SK-N-SH treated with all-trans-retinoic acid at 6 μM for 48 hours (cell line): ENCODE results near the gene ANAPC4.

Experiments used
- ATAC-seq: fragments of 200-7000 bp; cut with Tn5 transposase; 3 replicates; pipeline ENCODE4 v1.9.1; 2020; ENCODE audit warnings: mild to moderate bottlenecking, moderate library complexity
- ARNTL ChIP-seq: fragments of 450-650 bp; formaldehyde crosslinking; IDR thresholded peaks from 2 replicates; pipeline ENCODE4 v1.5.0; 2020; ENCODE audit warnings: low read depth, mild to moderate bottlenecking, moderate library complexity, borderline replicate concordance
- BACH2 ChIP-seq: fragments of 250-450 bp; sonication (Bioruptor Pico); IDR thresholded peaks from 2 replicates; pipeline ENCODE4 v1.9.0; 2021; ENCODE audit warnings: mild to moderate bottlenecking, borderline replicate concordance
- CREB5 ChIP-seq: fragments of 250-450 bp; sonication (Bioruptor Pico); IDR thresholded peaks from 2 replicates; pipeline ENCODE4 v1.5.1; 2020; ENCODE audit warnings: low read depth, mild to moderate bottlenecking, moderate library complexity
- CSDC2 ChIP-seq: fragments of 250-450 bp; sonication (Bioruptor Pico); IDR thresholded peaks from 2 replicates; pipeline ENCODE4 v1.5.0; 2020; ENCODE audit warnings: mild to moderate bottlenecking, moderate library complexity
- CSRNP3 ChIP-seq: fragments of 250-450 bp; sonication (Bioruptor Pico); IDR thresholded peaks from 2 replicates; pipeline ENCODE4 v1.5.1; 2021; ENCODE audit warnings: mild to moderate bottlenecking, moderate library complexity
- ESRRG ChIP-seq: fragments of 250-450 bp; sonication (Bioruptor Pico); IDR thresholded peaks from 2 replicates; pipeline ENCODE4 v1.6.1; 2021; ENCODE audit warnings: mild to moderate bottlenecking
- GLIS3 ChIP-seq: fragments of 250-450 bp; sonication (Bioruptor Pico); IDR thresholded peaks from 2 replicates; pipeline ENCODE4 v1.5.0; 2020; ENCODE audit warnings: mild to moderate bottlenecking, moderate library complexity
- ISL1 ChIP-seq: fragments of 250-450 bp; sonication (Bioruptor Pico); IDR thresholded peaks from 2 replicates; pipeline ENCODE4 v2.1.2; 2022; ENCODE audit warnings: mild to moderate bottlenecking, moderate library complexity
- OSR1 ChIP-seq: fragments of 250-450 bp; sonication (Bioruptor Pico); IDR thresholded peaks from 2 replicates; pipeline ENCODE4 v1.8.0; 2022; ENCODE audit warnings: moderate library complexity, mild to moderate bottlenecking, inconsistent platforms
- POU6F1 ChIP-seq: fragments of 250-450 bp; sonication (Bioruptor Pico); IDR thresholded peaks from 2 replicates; pipeline ENCODE4 v1.8.0; 2021; ENCODE audit warnings: low read depth, mild to moderate bottlenecking, moderate library complexity, borderline replicate concordance
- PPARA ChIP-seq: fragments of 250-450 bp; sonication (Bioruptor Pico); IDR thresholded peaks from 2 replicates; pipeline ENCODE4 v1.5.0; 2020; ENCODE audit warnings: mild to moderate bottlenecking, borderline replicate concordance
- RARB ChIP-seq: fragments of 250-450 bp; sonication (Bioruptor Pico); IDR thresholded peaks from 2 replicates; pipeline ENCODE4 v1.8.0; 2021; ENCODE audit warnings: mild to moderate bottlenecking, moderate library complexity
- SNAI2 ChIP-seq: fragments of 250-450 bp; sonication (Bioruptor Pico); IDR thresholded peaks from 2 replicates; pipeline ENCODE4 v1.5.0; 2020; ENCODE audit warnings: mild to moderate bottlenecking, moderate library complexity
- TCF4 ChIP-seq: fragments of 250-450 bp; sonication (Bioruptor Pico); IDR thresholded peaks from 2 replicates; pipeline ENCODE4 v1.8.0; 2021; ENCODE audit warnings: mild to moderate bottlenecking, moderate library complexity, borderline replicate concordance
- TOX ChIP-seq: fragments of 250-450 bp; sonication (Bioruptor Pico); IDR thresholded peaks from 2 replicates; pipeline ENCODE4 v1.8.0; 2021; ENCODE audit warnings: mild to moderate bottlenecking, moderate library complexity, borderline replicate concordance
- TSHZ2 ChIP-seq: fragments of 250-450 bp; sonication (Bioruptor Pico); IDR thresholded peaks from 2 replicates; pipeline ENCODE4 v1.5.0; 2020; ENCODE audit warnings: mild to moderate bottlenecking, moderate library complexity
- ZC3H10 ChIP-seq: fragments of 250-450 bp; sonication (Bioruptor Pico); IDR thresholded peaks from 2 replicates; pipeline ENCODE4 v1.5.1; 2021; ENCODE audit warnings: mild to moderate bottlenecking, moderate library complexity
- ZFP30 ChIP-seq: fragments of 450-650 bp; formaldehyde crosslinking; IDR thresholded peaks from 2 replicates; pipeline ENCODE4 v1.5.0; 2022; ENCODE audit warnings: mild to moderate bottlenecking, moderate library complexity
- ZNF8 ChIP-seq: fragments of 450-650 bp; formaldehyde crosslinking; IDR thresholded peaks from 2 replicates; pipeline ENCODE4 v1.5.0; 2020; ENCODE audit warnings: mild to moderate bottlenecking, moderate library complexity

ANAPC4 gene

GRCh38 chr4:25397305-25397704 lies 20.2 kb downstream of the ANAPC4 start:
- ATAC-seq = no peak
- TF ChIP-seq SNAI2 (CRISPR knock-in tag) (no peak), RARB (no peak), ARNTL (CRISPR knock-in tag) (no peak), ZC3H10 (CRISPR knock-in tag) (no peak), ISL1 (CRISPR knock-in tag) (no peak), OSR1 (CRISPR knock-in tag) (no peak), BACH2 (CRISPR knock-in tag) (no peak), CSRNP3 (no peak), TOX (CRISPR knock-in tag) (no peak), ZNF8 (CRISPR knock-in tag) (no peak), TCF4 (CRISPR knock-in tag) (no peak)

- TF ChIP-seq POU6F1 = no peak
- no peak for ATAC-seq
These were observed 22.4 kb downstream of the ANAPC4 start for GRCh38 chr4:25399510-25399909.

- TF ChIP-seq CSDC2 (CRISPR knock-in tag) = no peak
- TF ChIP-seq GLIS3 (CRISPR knock-in tag) = no peak
- no peak for TF ChIP-seq ZC3H10 (CRISPR knock-in tag)
- TF ChIP-seq CSRNP3 = no peak
- no peak for ATAC-seq
These were observed 24.0 kb downstream of the ANAPC4 start for GRCh38 chr4:25401066-25401465.

GRCh38 chr4:25402521-25402920 lies 25.5 kb downstream of the ANAPC4 start:
- ATAC-seq = no peak
- TF ChIP-seq POU6F1 (no peak), TCF4 (CRISPR knock-in tag) (no peak), ZC3H10 (CRISPR knock-in tag) (no peak), TOX (CRISPR knock-in tag) (no peak), ZFP30 (no peak), BACH2 (CRISPR knock-in tag) (no peak), RARB (no peak), PPARA (CRISPR knock-in tag) (no peak), CREB5 (CRISPR knock-in tag) (no peak), ESRRG (CRISPR knock-in tag) (no peak), CSDC2 (CRISPR knock-in tag) (no peak)

GRCh38 chr4:25403699-25404098 lies 26.6 kb downstream of the ANAPC4 start:
- ATAC-seq = no peak

More at GRCh38 chr4:25403699-25404098, 26.6 kb downstream of the ANAPC4 start:
- TF ChIP-seq TSHZ2 (CRISPR knock-in tag) (no peak), CSDC2 (CRISPR knock-in tag) (no peak)
